ENCODE results near the gene FLYWCH1.

DNA sequence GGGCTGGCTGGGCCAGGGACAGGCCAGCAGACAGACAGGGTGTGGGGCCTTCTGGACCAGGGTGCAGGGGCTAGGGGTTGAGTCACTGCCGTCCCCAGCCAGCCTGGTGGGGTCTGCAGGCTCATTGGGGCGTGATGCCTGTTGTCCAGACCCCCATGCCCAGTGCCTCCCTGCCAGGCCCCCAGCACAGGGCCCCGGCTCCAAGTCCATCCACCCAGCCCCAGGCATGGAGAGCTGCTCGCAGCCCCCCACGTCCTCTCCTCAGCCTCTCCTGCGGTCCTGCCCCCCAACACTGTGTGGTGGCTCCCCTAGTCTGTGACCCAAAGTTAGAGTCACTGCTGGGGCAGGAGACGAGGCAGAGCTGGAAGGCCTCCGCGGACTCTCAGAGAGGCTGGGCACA, 75.6 kb downstream of the FLYWCH1 start:
- TF ChIP-seq PPARA (CRISPR knock-in tag; IDR thresholded peaks at IDR 0.05; ENCODE audit: borderline replicate concordance): no peak
- TF ChIP-seq OSR1 (CRISPR knock-in tag; IDR thresholded peaks at IDR 0.05): no peak
- TF ChIP-seq, protein P1, sequence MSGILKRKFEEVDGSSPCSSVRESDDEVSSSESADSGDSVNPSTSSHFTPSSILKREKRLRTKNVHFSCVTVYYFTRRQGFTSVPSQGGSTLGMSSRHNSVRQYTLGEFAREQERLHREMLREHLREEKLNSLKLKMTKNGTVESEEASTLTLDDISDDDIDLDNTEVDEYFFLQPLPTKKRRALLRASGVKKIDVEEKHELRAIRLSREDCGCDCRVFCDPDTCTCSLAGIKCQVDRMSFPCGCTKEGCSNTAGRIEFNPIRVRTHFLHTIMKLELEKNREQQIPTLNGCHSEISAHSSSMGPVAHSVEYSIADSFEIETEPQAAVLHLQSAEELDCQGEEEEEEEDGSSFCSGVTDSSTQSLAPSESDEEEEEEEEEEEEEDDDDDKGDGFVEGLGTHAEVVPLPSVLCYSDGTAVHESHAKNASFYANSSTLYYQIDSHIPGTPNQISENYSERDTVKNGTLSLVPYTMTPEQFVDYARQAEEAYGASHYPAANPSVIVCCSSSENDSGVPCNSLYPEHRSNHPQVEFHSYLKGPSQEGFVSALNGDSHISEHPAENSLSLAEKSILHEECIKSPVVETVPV (CRISPR knock-in tag; IDR thresholded peaks at IDR 0.05): no peak
- TF ChIP-seq ARNTL (CRISPR knock-in tag; IDR thresholded peaks at IDR 0.05; ENCODE audit: borderline replicate concordance, low read depth): no peak
- no peak for TF ChIP-seq BACH2 (CRISPR knock-in tag; IDR thresholded peaks at IDR 0.05; ENCODE audit: borderline replicate concordance)
- TF ChIP-seq, protein P2, sequence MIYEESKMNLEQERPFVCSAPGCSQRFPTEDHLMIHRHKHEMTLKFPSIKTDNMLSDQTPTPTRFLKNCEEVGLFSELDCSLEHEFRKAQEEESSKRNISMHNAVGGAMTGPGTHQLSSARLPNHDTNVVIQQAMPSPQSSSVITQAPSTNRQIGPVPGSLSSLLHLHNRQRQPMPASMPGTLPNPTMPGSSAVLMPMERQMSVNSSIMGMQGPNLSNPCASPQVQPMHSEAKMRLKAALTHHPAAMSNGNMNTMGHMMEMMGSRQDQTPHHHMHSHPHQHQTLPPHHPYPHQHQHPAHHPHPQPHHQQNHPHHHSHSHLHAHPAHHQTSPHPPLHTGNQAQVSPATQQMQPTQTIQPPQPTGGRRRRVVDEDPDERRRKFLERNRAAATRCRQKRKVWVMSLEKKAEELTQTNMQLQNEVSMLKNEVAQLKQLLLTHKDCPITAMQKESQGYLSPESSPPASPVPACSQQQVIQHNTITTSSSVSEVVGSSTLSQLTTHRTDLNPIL (CRISPR knock-in tag; IDR thresholded peaks at IDR 0.05; ENCODE audit: low read depth): no peak
